HEK293 (cell line): ENCODE measurements around the gene DEFB132.

Experiments
- CTCF ChIA-PET: fragments of 350-600 bp; formaldehyde crosslinking; extraction: SDS; loops from one replicate; lab custom pipeline; 2021; ENCODE audit warnings: antibody characterized with exemption; lab: Yijun Ruan, JAX
- POLR2A ChIA-PET: fragments of 300-600 bp; formaldehyde crosslinking; extraction: SDS; loops from one replicate; lab custom pipeline; 2020; ENCODE audit warnings: antibody characterized with exemption, inconsistent platforms; lab: Yijun Ruan, JAX
- H3K27ac ChIP-seq: fragments of 200-500 bp; sonication (Bioruptor generic); 2 replicates; pipeline ENCODE4 v1.5.1; 2014; ENCODE audit warnings: low read depth, low read length, control low read depth, inconsistent platforms; ENCODE audit errors: extremely low read depth
- H3K36me3 ChIP-seq, 2 experiments: fragments of 200-500 bp in 1 of 2; sonication (Bioruptor generic) in 1 of 2; 1 replicate in 1 of 2; 2 replicates in 1 of 2; pipeline ENCODE4 v1.5.1; 2014 to 2017; ENCODE audit warnings: inconsistent platforms in 2 of 2, low read length in 2 of 2; ENCODE audit not compliant: control insufficient read depth in 2 of 2, insufficient read depth in 1 of 2
- H3K4me1 ChIP-seq: fragments of 200-500 bp; sonication (Bioruptor generic); 2 replicates; pipeline ENCODE4 v1.5.1; 2014; ENCODE audit warnings: mild to moderate bottlenecking, low read length, inconsistent platforms; ENCODE audit not compliant: control insufficient read depth, insufficient read depth
- H3K4me3 ChIP-seq: 2 replicates; pipeline ENCODE4 v1.5.1; 2011; ENCODE audit warnings: low read depth, mild to moderate bottlenecking, control low read depth, low read length, moderate library complexity
- H3K9me3 ChIP-seq: fragments of 200-500 bp; sonication (Bioruptor generic); 2 replicates; pipeline ENCODE4 v1.5.1; 2014; ENCODE audit warnings: low read depth, low read length, inconsistent platforms; ENCODE audit not compliant: control insufficient read depth, insufficient read depth
- HOXC10 ChIP-seq: sonication (generic); formaldehyde crosslinking; IDR thresholded peaks from 2 replicates; pipeline ENCODE4 v1.8.1; 2023; ENCODE audit warnings: mild to moderate bottlenecking, missing genetic modification reagents
- PRDM10 ChIP-seq: fragments of 450-650 bp; formaldehyde crosslinking; IDR thresholded peaks from 2 replicates; pipeline ENCODE4 v1.5.1; 2016; ENCODE audit warnings: missing biosample characterization, missing genetic modification characterization
- RBAK ChIP-seq: fragments of 450-650 bp; formaldehyde crosslinking; IDR thresholded peaks from 2 replicates; pipeline ENCODE4 v1.5.1; 2016; ENCODE audit warnings: missing biosample characterization, missing genetic modification characterization
- REPIN1 ChIP-seq: fragments of 450-650 bp; formaldehyde crosslinking; IDR thresholded peaks from 2 replicates; pipeline ENCODE4 v1.5.1; 2017; ENCODE audit warnings: missing biosample characterization, missing genetic modification characterization, low read depth
- SP3 ChIP-seq: fragments of 450-650 bp; formaldehyde crosslinking; IDR thresholded peaks from 2 replicates; pipeline ENCODE4 v1.5.1; 2016; ENCODE audit warnings: missing biosample characterization, missing genetic modification characterization
- ZBTB10 ChIP-seq: fragments of 450-650 bp; formaldehyde crosslinking; IDR thresholded peaks from 2 replicates; pipeline ENCODE4 v1.5.1; 2016; ENCODE audit warnings: missing biosample characterization, missing genetic modification characterization
- ZBTB21 ChIP-seq: fragments of 450-650 bp; formaldehyde crosslinking; IDR thresholded peaks from 2 replicates; pipeline ENCODE4 v1.5.1; 2017; ENCODE audit warnings: missing biosample characterization, missing genetic modification characterization
- ZBTB7A ChIP-seq: fragments of 450-650 bp; formaldehyde crosslinking; IDR thresholded peaks from 2 replicates; pipeline ENCODE4 v1.5.1; 2016; ENCODE audit warnings: low read depth, missing biosample characterization, missing genetic modification characterization
- ZBTB8A ChIP-seq: fragments of 450-650 bp; formaldehyde crosslinking; IDR thresholded peaks from 2 replicates; pipeline ENCODE4 v1.5.1; 2016; ENCODE audit warnings: missing biosample characterization, missing genetic modification characterization
- ZIC2 ChIP-seq: fragments of 450-650 bp; formaldehyde crosslinking; IDR thresholded peaks from 2 replicates; pipeline ENCODE4 v1.5.1; 2016; ENCODE audit warnings: missing biosample characterization, missing genetic modification characterization
- ZNF112 ChIP-seq: fragments of 450-650 bp; formaldehyde crosslinking; IDR thresholded peaks from 2 replicates; pipeline ENCODE4 v1.5.0; 2017; ENCODE audit warnings: missing biosample characterization, missing genetic modification characterization
- ZNF169 ChIP-seq: fragments of 450-650 bp; formaldehyde crosslinking; IDR thresholded peaks from 2 replicates; pipeline ENCODE4 v1.5.1; 2016; ENCODE audit warnings: missing biosample characterization, missing genetic modification characterization
- ZNF174 ChIP-seq: fragments of 450-650 bp; formaldehyde crosslinking; IDR thresholded peaks from 2 replicates; pipeline ENCODE4 v1.5.0; 2017; ENCODE audit warnings: missing biosample characterization, mild to moderate bottlenecking, missing genetic modification characterization
- ZNF292 ChIP-seq: fragments of 450-650 bp; formaldehyde crosslinking; IDR thresholded peaks from 2 replicates; pipeline ENCODE4 v1.5.1; 2016; ENCODE audit warnings: low read depth, missing biosample characterization, missing genetic modification characterization, borderline replicate concordance
- ZNF341 ChIP-seq: fragments of 450-650 bp; formaldehyde crosslinking; IDR thresholded peaks from 2 replicates; pipeline ENCODE4; 2016; ENCODE audit warnings: low read depth, missing biosample characterization, missing genetic modification characterization
- ZNF501 ChIP-seq: fragments of 450-650 bp; formaldehyde crosslinking; IDR thresholded peaks from 2 replicates; pipeline ENCODE4 v1.5.1; 2016; ENCODE audit warnings: missing biosample characterization, missing genetic modification characterization
- ZNF510 ChIP-seq: fragments of 450-650 bp; formaldehyde crosslinking; IDR thresholded peaks from 2 replicates; pipeline ENCODE4 v1.5.1; 2018; ENCODE audit warnings: mild to moderate bottlenecking, missing genetic modification characterization, missing biosample characterization; ENCODE audit not compliant: insufficient replicate concordance
- ZNF670 ChIP-seq: fragments of 450-650 bp; formaldehyde crosslinking; IDR thresholded peaks from 2 replicates; pipeline ENCODE4 v1.5.1; 2016; ENCODE audit warnings: missing biosample characterization, missing genetic modification characterization, low read depth
- ZSCAN23 ChIP-seq: fragments of 450-650 bp; formaldehyde crosslinking; IDR thresholded peaks from 2 replicates; pipeline ENCODE4 v1.5.1; 2016; ENCODE audit warnings: missing biosample characterization, missing genetic modification characterization
- TF ChIP-seq, protein P1 (sequence below): fragments of 450-650 bp; formaldehyde crosslinking; IDR thresholded peaks from 2 replicates; pipeline ENCODE4 v1.5.0; 2017; ENCODE audit warnings: missing biosample characterization, missing genetic modification characterization, borderline replicate concordance
- TF ChIP-seq, protein P2 (sequence below): IDR thresholded peaks from 2 replicates; pipeline ENCODE4 v1.6.1; 2011; ENCODE audit warnings: mild to moderate bottlenecking, low read depth, low read length, borderline replicate concordance
- TF ChIP-seq, protein P3 (sequence below): fragments of 450-650 bp; formaldehyde crosslinking; IDR thresholded peaks from 2 replicates; pipeline ENCODE4 v1.5.1; 2016; ENCODE audit warnings: missing biosample characterization, missing genetic modification characterization, borderline replicate concordance

DEFB132 gene

DNA sequence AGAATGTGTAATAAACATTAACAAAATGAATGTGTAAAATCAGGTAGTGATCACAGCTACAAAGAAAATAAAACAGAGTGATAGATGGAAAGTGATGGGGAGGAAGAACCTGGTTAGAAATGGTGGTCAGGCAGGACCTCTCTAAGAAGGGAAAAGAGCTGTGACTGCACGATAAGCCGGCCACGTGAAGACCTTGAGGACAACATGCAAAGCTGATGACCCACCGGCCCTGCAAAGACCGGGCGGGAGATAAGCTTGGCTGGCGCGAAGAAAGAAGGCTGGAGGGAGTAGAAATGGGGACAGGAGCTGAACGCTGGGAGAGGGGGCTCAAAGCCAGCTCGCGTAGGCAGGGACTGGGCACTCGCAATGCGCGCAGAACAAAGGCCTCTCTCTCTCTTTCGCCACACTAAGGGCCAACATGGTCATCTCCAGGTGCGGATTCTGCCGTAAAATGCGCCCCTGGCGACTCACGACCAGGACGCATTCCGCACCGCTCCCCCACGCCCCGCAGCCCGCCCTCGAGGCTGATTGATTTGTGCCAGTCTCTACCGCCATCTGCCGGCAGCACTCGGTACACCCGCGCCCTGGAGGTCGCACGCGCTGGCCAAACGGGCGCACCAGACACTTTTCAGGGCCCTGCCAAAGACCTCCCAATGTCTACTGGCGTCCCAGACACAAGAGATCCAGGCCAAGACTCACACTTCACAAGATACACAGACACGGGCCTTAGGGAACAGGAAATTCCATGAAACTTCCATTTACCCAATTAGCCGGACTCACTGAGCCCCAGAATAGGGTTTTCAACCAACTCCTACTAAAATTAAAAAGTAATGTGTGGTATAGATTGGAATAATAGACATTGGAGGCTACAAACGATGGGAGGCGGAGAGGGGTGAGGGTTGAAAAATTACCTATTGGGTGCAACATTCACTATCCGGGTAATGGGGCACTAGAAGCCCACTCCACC lies 9.4 kb downstream of the DEFB132 start (continued):
- TF ChIP-seq, protein P1, sequence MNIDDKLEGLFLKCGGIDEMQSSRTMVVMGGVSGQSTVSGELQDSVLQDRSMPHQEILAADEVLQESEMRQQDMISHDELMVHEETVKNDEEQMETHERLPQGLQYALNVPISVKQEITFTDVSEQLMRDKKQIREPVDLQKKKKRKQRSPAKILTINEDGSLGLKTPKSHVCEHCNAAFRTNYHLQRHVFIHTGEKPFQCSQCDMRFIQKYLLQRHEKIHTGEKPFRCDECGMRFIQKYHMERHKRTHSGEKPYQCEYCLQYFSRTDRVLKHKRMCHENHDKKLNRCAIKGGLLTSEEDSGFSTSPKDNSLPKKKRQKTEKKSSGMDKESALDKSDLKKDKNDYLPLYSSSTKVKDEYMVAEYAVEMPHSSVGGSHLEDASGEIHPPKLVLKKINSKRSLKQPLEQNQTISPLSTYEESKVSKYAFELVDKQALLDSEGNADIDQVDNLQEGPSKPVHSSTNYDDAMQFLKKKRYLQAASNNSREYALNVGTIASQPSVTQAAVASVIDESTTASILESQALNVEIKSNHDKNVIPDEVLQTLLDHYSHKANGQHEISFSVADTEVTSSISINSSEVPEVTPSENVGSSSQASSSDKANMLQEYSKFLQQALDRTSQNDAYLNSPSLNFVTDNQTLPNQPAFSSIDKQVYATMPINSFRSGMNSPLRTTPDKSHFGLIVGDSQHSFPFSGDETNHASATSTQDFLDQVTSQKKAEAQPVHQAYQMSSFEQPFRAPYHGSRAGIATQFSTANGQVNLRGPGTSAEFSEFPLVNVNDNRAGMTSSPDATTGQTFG (tag by site-specific recombination) = no peak
- TF ChIP-seq ZNF501 (0 out of 2 replicates have a peak, but pooled peaks have one; percentile 57), SP3 (tag by site-specific recombination) (peak; percentile 32; the same call in 1 of the 2 replicates)

- no peak overlapping the region for H3K4me3 ChIP-seq
- POLR2A ChIA-PET = no interaction called here
- no peaks in the 10 kb centered on the region for H3K9me3 ChIP-seq
- no peaks in the 10 kb centered on the region; a peak in 1 of 3 replicates for H3K36me3 ChIP-seq
- TF ChIP-seq, protein P2, sequence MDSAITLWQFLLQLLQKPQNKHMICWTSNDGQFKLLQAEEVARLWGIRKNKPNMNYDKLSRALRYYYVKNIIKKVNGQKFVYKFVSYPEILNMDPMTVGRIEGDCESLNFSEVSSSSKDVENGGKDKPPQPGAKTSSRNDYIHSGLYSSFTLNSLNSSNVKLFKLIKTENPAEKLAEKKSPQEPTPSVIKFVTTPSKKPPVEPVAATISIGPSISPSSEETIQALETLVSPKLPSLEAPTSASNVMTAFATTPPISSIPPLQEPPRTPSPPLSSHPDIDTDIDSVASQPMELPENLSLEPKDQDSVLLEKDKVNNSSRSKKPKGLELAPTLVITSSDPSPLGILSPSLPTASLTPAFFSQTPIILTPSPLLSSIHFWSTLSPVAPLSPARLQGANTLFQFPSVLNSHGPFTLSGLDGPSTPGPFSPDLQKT = no peak
- no peak for TF ChIP-seq ZBTB10 (tag by site-specific recombination)
- TF ChIP-seq ZNF174 (tag by site-specific recombination) = no peak
- TF ChIP-seq ZBTB7A (tag by site-specific recombination) = no peak
- TF ChIP-seq RBAK = no peak
- no peak for TF ChIP-seq ZBTB21
- TF ChIP-seq ZNF341 = no peak
- no peak for TF ChIP-seq ZNF670 (tag by site-specific recombination)
- TF ChIP-seq ZNF112 (tag by site-specific recombination) = no peak
- no peak for TF ChIP-seq ZSCAN23 (tag by site-specific recombination)
- no peak for TF ChIP-seq ZBTB8A (tag by site-specific recombination)
- TF ChIP-seq REPIN1 (tag by site-specific recombination) = no peak
- TF ChIP-seq, protein P3, sequence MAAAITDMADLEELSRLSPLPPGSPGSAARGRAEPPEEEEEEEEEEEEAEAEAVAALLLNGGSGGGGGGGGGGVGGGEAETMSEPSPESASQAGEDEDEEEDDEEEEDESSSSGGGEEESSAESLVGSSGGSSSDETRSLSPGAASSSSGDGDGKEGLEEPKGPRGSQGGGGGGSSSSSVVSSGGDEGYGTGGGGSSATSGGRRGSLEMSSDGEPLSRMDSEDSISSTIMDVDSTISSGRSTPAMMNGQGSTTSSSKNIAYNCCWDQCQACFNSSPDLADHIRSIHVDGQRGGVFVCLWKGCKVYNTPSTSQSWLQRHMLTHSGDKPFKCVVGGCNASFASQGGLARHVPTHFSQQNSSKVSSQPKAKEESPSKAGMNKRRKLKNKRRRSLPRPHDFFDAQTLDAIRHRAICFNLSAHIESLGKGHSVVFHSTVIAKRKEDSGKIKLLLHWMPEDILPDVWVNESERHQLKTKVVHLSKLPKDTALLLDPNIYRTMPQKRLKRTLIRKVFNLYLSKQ (tag by site-specific recombination) = no peak
- no peak for TF ChIP-seq HOXC10 (CRISPR knock-in tag)
- TF ChIP-seq ZNF292 = no peak
- TF ChIP-seq ZNF169 (tag by site-specific recombination) = no peak
- no peak for TF ChIP-seq PRDM10 (tag by site-specific recombination)
- no peak for TF ChIP-seq ZIC2 (tag by site-specific recombination)
- TF ChIP-seq ZNF510 (tag by site-specific recombination) = no peak
- CTCF ChIA-PET = interaction anchor here (1.7 to 3.1 kb wide), 3 partner anchors 30 to 60 kb away, joined by 6 to 19 read pairs (median 11); no protein-coding TSS in a partner anchor
- H3K4me1 ChIP-seq = no peaks in the 10 kb centered on the region
- no peak overlapping the region for H3K27ac ChIP-seq
Measured at GRCh38 chr20:270517-270916, 13.0 kb downstream of the DEFB132 start.
